Measurements from ENCODE around the gene FOXP4. TPM values are rescaled to one million over a fixed set of nuclear protein-coding genes. Genes with fewer than 3 reads are reported as not detected.

The FOXP4 gene
- total and polyA plus RNA-seq, 2 of the 13 experiments (the other 11 are each of a cell fraction or from before 2014, with no cell fraction given), result 11.0 to 12.4 TPM

GRCh38 chr6:41498968-41499599 is 47.1 kb upstream of the FOXP4 start (continued):
- TF ChIP-seq SALL1 (CRISPR knock-in tag; IDR thresholded peaks at IDR 0.05) (peak; percentile 78), ZFX (CRISPR knock-in tag; IDR thresholded peaks at IDR 0.05; ENCODE audit: low read depth) (peak; percentile 64), PAXIP1 (CRISPR knock-in tag; conservative IDR thresholded peaks at IDR 0.05) (peak; percentile 67; the same call in 1 of the 2 replicates), LCORL (IDR thresholded peaks at IDR 0.05) (no peak), LCORL (CRISPR knock-in tag; IDR thresholded peaks at IDR 0.05) (0 out of 2 replicates have a peak, but pooled peaks have one; percentile 37), NONO (IDR thresholded peaks at IDR 0.05) (no peak), NONO (CRISPR knock-in tag; conservative IDR thresholded peaks at IDR 0.05) (no peak), CBX5 (CRISPR knock-in tag; IDR thresholded peaks at IDR 0.05; ENCODE audit: borderline replicate concordance) (0 out of 2 replicates have a peak, but pooled peaks have one; percentile 63), TCF7 (IDR thresholded peaks at IDR 0.05; ENCODE audit: low read depth) (no peak), ZNF784 (CRISPR knock-in tag; IDR thresholded peaks at IDR 0.05; ENCODE audit: borderline replicate concordance) (no peak), PRDM15 (CRISPR knock-in tag; IDR thresholded peaks at IDR 0.05) (no peak), ZFP91 (CRISPR knock-in tag; IDR thresholded peaks at IDR 0.05; ENCODE audit: borderline replicate concordance) (peak; percentile 62), ZBTB49 (CRISPR knock-in tag; IDR thresholded peaks at IDR 0.05; ENCODE audit: borderline replicate concordance) (no peak), ZMYM2 (CRISPR knock-in tag; IDR thresholded peaks at IDR 0.05) (no peak)

Measured in HepG2 (cell line).